Activated CD8-positive, alpha-beta T cell treated with anti-CD3 and anti-CD28 coated beads for 36 hours (primary cell): ENCODE results near the gene MRPS23. TPM values are rescaled to one million over a fixed set of nuclear protein-coding genes. Genes with fewer than 3 reads are reported as not detected.

Experiments
- ATAC-seq: fragments of 200-7000 bp; cut with Tn5 transposase; one replicate; pipeline ENCODE4 v1.10.0; 2021; ENCODE audit warnings: mild to moderate bottlenecking, moderate library complexity
- CTCF ChIA-PET: fragments of 350-600 bp; sonication (Branson Sonifier 250); formaldehyde crosslinking; loops from one replicate; lab custom pipeline; 2021; ENCODE audit warnings: antibody characterized with exemption; lab: Charles Lee
- POLR2A ChIA-PET: fragments of 350-600 bp; sonication (Branson Sonifier 250); formaldehyde crosslinking; loops from one replicate; lab custom pipeline; 2021; ENCODE audit warnings: antibody characterized with exemption; lab: Charles Lee
- DNase-seq: peaks from one replicate; pipeline ENCODE4 v3.0.0-alpha.2; 2020
- H3K27ac Mint-ChIP-seq: one replicate; pipeline ENCODE4 v1.8.0; 2021; ENCODE audit warnings: mild to moderate bottlenecking, mixed read lengths
- H3K27me3 Mint-ChIP-seq: one replicate; pipeline ENCODE4 v1.8.0; 2021; ENCODE audit warnings: mixed read lengths
- H3K36me3 Mint-ChIP-seq: one replicate; pipeline ENCODE4 v1.8.0; 2021; ENCODE audit warnings: low read depth, mixed read lengths
- H3K4me1 Mint-ChIP-seq: one replicate; pipeline ENCODE4 v1.8.0; 2021; ENCODE audit warnings: low read depth, mixed read lengths
- H3K4me3 Mint-ChIP-seq: one replicate; pipeline ENCODE4 v1.8.0; 2021; ENCODE audit warnings: mild to moderate bottlenecking, moderate library complexity, mixed read lengths
- H3K9me3 Mint-ChIP-seq: one replicate; pipeline ENCODE4 v1.8.0; 2021; ENCODE audit warnings: mixed read lengths
- CTCF ChIP-seq: fragments of 200-600 bp; IDR thresholded peaks from one replicate; pipeline ENCODE4 v1.8.0; 2022; ENCODE audit warnings: antibody characterized with exemption, mild to moderate bottlenecking
- intact Hi-C: fragments of 100-400 bp; cut with micrococcal nuclease; formaldehyde crosslinking; loops from one replicate; pipeline ENCODE4 v1.10.0; 2022
- total RNA-seq, 2 experiments: library from RNA; stranded (reverse); gene quantifications; one replicate each; pipeline ENCODE4 v1.2.3, GENCODE V29; 2021

Gene MRPS23
- total RNA-seq, 2 experiments from 2014 or later, result 69.5 to 70.0 TPM

GRCh38 chr17:57880086-57880456 lies 30.2 kb upstream of the MRPS23 start:
- DNase-seq, result peak; percentile 48
- ATAC-seq, result peak; percentile 87
- Mint-ChIP-seq H3K4me3 (no peak overlapping the region), H3K27me3 (peaks cover 5% of the 10 kb centered on the region), H3K36me3 (no peaks in the 10 kb centered on the region), H3K27ac (no peak overlapping the region), H3K9me3 (no peaks in the 10 kb centered on the region), H3K4me1 (peaks cover 22% of the 10 kb centered on the region)
- no peak for TF ChIP-seq CTCF
- POLR2A ChIA-PET, result interaction anchor here (1.7 kb wide), 1 partner anchor 116 kb away, joined by 4 read pairs; no protein-coding TSS in a partner anchor
- intact Hi-C loops, result no loop called here
- CTCF ChIA-PET, result interaction anchor here (1.0 to 3.1 kb wide), 3 partner anchors 13 to 120 kb away, joined by 3 to 10 read pairs (median 3); no protein-coding TSS in a partner anchor

- DNase-seq, result no peak
- Mint-ChIP-seq H3K4me3 (no peak overlapping the region), H3K27me3 (peaks cover 5% of the 10 kb centered on the region), H3K4me1 (peaks cover 25% of the 10 kb centered on the region), H3K27ac (no peak overlapping the region), H3K36me3 (no peaks in the 10 kb centered on the region), H3K9me3 (no peaks in the 10 kb centered on the region)
- TF ChIP-seq CTCF, result no peak
- ChIA-PET POLR2A (interaction anchor here (1.2 to 1.7 kb wide), 2 partner anchors 110 to 117 kb away, joined by 3 to 4 read pairs; no protein-coding TSS in a partner anchor), CTCF (interaction anchor here (0.7 to 3.1 kb wide), 7 partner anchors 13 to 286 kb away, joined by 3 to 10 read pairs (median 3); no protein-coding TSS in a partner anchor)
- ATAC-seq, result peak; percentile 19
- intact Hi-C loops, result no loop called here
Measured at GRCh38 chr17:57879437-57880085, 29.7 kb upstream of the MRPS23 start.

GRCh38 chr17:57877803-57878377 lies 28.0 kb upstream of the MRPS23 start:
- no peak for TF ChIP-seq CTCF
- intact Hi-C loops, result no loop called here
- no peaks in the 10 kb centered on the region for H3K36me3 Mint-ChIP-seq
- H3K27ac Mint-ChIP-seq, result no peak overlapping the region
- H3K4me3 Mint-ChIP-seq, result no peak overlapping the region
- POLR2A ChIA-PET, result interaction anchor here (0.6 to 1.2 kb wide), 3 partner anchors 17 to 293 kb away, joined by 3 read pairs; no protein-coding TSS in a partner anchor
- ATAC-seq, result no peak
- H3K4me1 Mint-ChIP-seq, result peaks cover 34% of the 10 kb centered on the region
- no peak for DNase-seq
- H3K27me3 Mint-ChIP-seq, result peaks cover 18% of the 10 kb centered on the region
- no peaks in the 10 kb centered on the region for H3K9me3 Mint-ChIP-seq
- CTCF ChIA-PET, result interaction anchor here (0.7 to 1.7 kb wide), 4 partner anchors 8 to 121 kb away, joined by 4 to 7 read pairs (median 4); no protein-coding TSS in a partner anchor

GRCh38 chr17:57876866-57877237 lies 27.0 kb upstream of the MRPS23 start:
- intact Hi-C loops, result no loop called here
- Mint-ChIP-seq H3K27ac (no peak overlapping the region), H3K4me3 (no peak overlapping the region), H3K9me3 (no peaks in the 10 kb centered on the region), H3K36me3 (no peaks in the 10 kb centered on the region), H3K27me3 (peaks cover 22% of the 10 kb centered on the region), H3K4me1 (peaks cover 34% of the 10 kb centered on the region)
- DNase-seq (no peak), ATAC-seq (no peak)
- TF ChIP-seq CTCF, result no peak
- CTCF ChIA-PET, result no interaction called here
- POLR2A ChIA-PET, result no interaction called here
